H9 (cell line): ENCODE results near the gene LTB4R. TPM values are rescaled to one million over a fixed set of nuclear protein-coding genes. Genes with fewer than 3 reads are reported as not detected.
A peak's percentile ranks its signal among the peaks of the same experiment; 100 is the strongest.

Experiments
- DNase-seq: peaks from one replicate; pipeline ENCODE4 v3.0.0-alpha.2; 2017
- H2AFZ ChIP-seq: one replicate; pipeline ENCODE4 v1.6.1; 2013; ENCODE audit warnings: mild to moderate bottlenecking, low read length, control low read depth, moderate library complexity
- H2AK5ac ChIP-seq: 2 replicates; pipeline ENCODE4 v1.6.1; 2013; ENCODE audit warnings: low read length, control low read depth, mixed read lengths; ENCODE audit not compliant: insufficient read length
- H2BK120ac ChIP-seq: one replicate; pipeline ENCODE4 v1.6.1; 2013; ENCODE audit warnings: low read depth, mild to moderate bottlenecking, low read length, control low read depth, inconsistent platforms; ENCODE audit not compliant: poor library complexity, severe bottlenecking
- H2BK12ac ChIP-seq: 2 replicates; pipeline ENCODE4 v1.6.1; 2013; ENCODE audit warnings: low read length, control low read depth, mixed read lengths, low read depth; ENCODE audit not compliant: insufficient read length
- H2BK15ac ChIP-seq: 2 replicates; pipeline ENCODE4 v1.6.1; 2013; ENCODE audit warnings: low read depth, low read length, control low read depth
- H2BK20ac ChIP-seq: one replicate; pipeline ENCODE4 v1.6.1; 2013; ENCODE audit warnings: low read depth, mild to moderate bottlenecking, low read length, control low read depth, inconsistent platforms; ENCODE audit not compliant: poor library complexity, severe bottlenecking
- H2BK5ac ChIP-seq: 2 replicates; pipeline ENCODE4 v1.6.1; 2013; ENCODE audit warnings: low read length, control low read depth, mixed read lengths; ENCODE audit not compliant: insufficient read length
- H3K14ac ChIP-seq: 2 replicates; pipeline ENCODE4 v1.6.1; 2013; ENCODE audit warnings: low read length, control low read depth; ENCODE audit not compliant: insufficient read depth
- H3K18ac ChIP-seq: 2 replicates; pipeline ENCODE4 v1.6.1; 2013; ENCODE audit warnings: low read depth, mild to moderate bottlenecking, mixed read lengths, low read length, control low read depth; ENCODE audit not compliant: insufficient read length
- H3K23ac ChIP-seq: 2 replicates; pipeline ENCODE4 v1.6.1; 2013; ENCODE audit warnings: low read length, control low read depth, mixed read lengths, low read depth; ENCODE audit not compliant: insufficient read length
- H3K23me2 ChIP-seq: 2 replicates; pipeline ENCODE4 v1.6.1; 2013; ENCODE audit warnings: low read depth, mild to moderate bottlenecking, mixed read lengths, low read length, control low read depth; ENCODE audit not compliant: insufficient read length, poor library complexity, severe bottlenecking
- H3K27ac ChIP-seq: 2 replicates; pipeline ENCODE4 v1.5.1; 2013; ENCODE audit warnings: low read length, control low read depth, mixed read lengths, low read depth; ENCODE audit not compliant: insufficient read length
- H3K27me3 ChIP-seq: 2 replicates; pipeline ENCODE4 v1.6.1; 2013; ENCODE audit warnings: low read length, control low read depth, inconsistent platforms; ENCODE audit not compliant: insufficient read depth
- H3K4ac ChIP-seq: 2 replicates; pipeline ENCODE4 v1.6.1; 2013; ENCODE audit warnings: low read depth, mild to moderate bottlenecking, control low read depth, inconsistent platforms, low read length, moderate library complexity
- H3K4me1 ChIP-seq: 2 replicates; pipeline ENCODE4 v1.6.1; 2013; ENCODE audit warnings: low read length, control low read depth, inconsistent platforms; ENCODE audit not compliant: insufficient read depth
- H3K4me2 ChIP-seq: 2 replicates; pipeline ENCODE4 v1.6.1; 2013; ENCODE audit warnings: low read length, control low read depth, mixed read lengths; ENCODE audit not compliant: insufficient read length, insufficient read depth
- H3K56ac ChIP-seq: 2 replicates; pipeline ENCODE4 v1.6.1; 2013; ENCODE audit warnings: low read depth, mild to moderate bottlenecking, mixed read lengths, low read length, control low read depth; ENCODE audit not compliant: insufficient read length
- H3K79me1 ChIP-seq: 2 replicates; pipeline ENCODE4 v1.6.1; 2013; ENCODE audit warnings: low read depth, mild to moderate bottlenecking, moderate library complexity, low read length, control low read depth, inconsistent platforms; ENCODE audit not compliant: insufficient read depth, poor library complexity, severe bottlenecking
- H3K79me2 ChIP-seq: 2 replicates; pipeline ENCODE4 v1.6.1; 2013; ENCODE audit warnings: low read length, control low read depth, inconsistent platforms; ENCODE audit not compliant: insufficient read depth
- H3K9ac ChIP-seq: 2 replicates; pipeline ENCODE4 v1.6.1; 2013; ENCODE audit warnings: low read length, control low read depth, mixed read lengths; ENCODE audit not compliant: insufficient read length; ENCODE audit errors: extremely low read depth
- H3K9me3 ChIP-seq: one replicate; pipeline ENCODE4 v1.6.1; 2013; ENCODE audit warnings: low read depth, low read length, inconsistent platforms; ENCODE audit not compliant: control insufficient read depth
- H3T11ph ChIP-seq: one replicate; pipeline ENCODE4 v1.6.1; 2013; ENCODE audit warnings: mild to moderate bottlenecking, low read length, control low read depth, inconsistent platforms
- H4K20me1 ChIP-seq: one replicate; pipeline ENCODE4 v1.6.1; 2013; ENCODE audit not compliant: control insufficient read depth, insufficient read length, insufficient read depth
- H4K5ac ChIP-seq: 2 replicates; pipeline ENCODE4 v1.6.1; 2013; ENCODE audit warnings: low read depth, mild to moderate bottlenecking, mixed read lengths, low read length, control low read depth; ENCODE audit not compliant: insufficient read length
- H4K8ac ChIP-seq: replicated peaks from 2 replicates; pipeline ENCODE4 v1.6.1; 2013; ENCODE audit warnings: low read length, control low read depth, mixed read lengths, low read depth; ENCODE audit not compliant: insufficient read length
- H4K91ac ChIP-seq: 2 replicates; pipeline ENCODE4 v1.6.1; 2013; ENCODE audit warnings: low read depth, mild to moderate bottlenecking, moderate library complexity, mixed read lengths, low read length, control low read depth; ENCODE audit not compliant: insufficient read length
- H3K27ac Mint-ChIP-seq, 3 experiments: 2 replicates in 2 of 3; 3 replicates in 1 of 3; pipeline ENCODE4 v1.8.0; 2020 to 2021; ENCODE audit warnings: mixed read lengths in 3 of 3, mild to moderate bottlenecking in 1 of 3, moderate library complexity in 1 of 3
- H3K27me3 Mint-ChIP-seq: 2 replicates; pipeline ENCODE4 v1.8.0; 2021; ENCODE audit warnings: low read depth, mild to moderate bottlenecking, moderate library complexity, mixed read lengths
- H3K36me3 Mint-ChIP-seq, 3 experiments: 2 replicates in 2 of 3; 3 replicates in 1 of 3; pipeline ENCODE4 v1.8.0; 2020 to 2021; ENCODE audit warnings: low read depth in 3 of 3, mixed read lengths in 3 of 3; ENCODE audit not compliant: insufficient read depth in 1 of 3
- H3K4me1 Mint-ChIP-seq, 2 experiments: 2 replicates each; pipeline ENCODE4 v1.8.0; 2020; ENCODE audit warnings: mixed read lengths in 2 of 2
- H3K4me3 Mint-ChIP-seq, 2 experiments: 2 replicates in 1 of 2; 3 replicates in 1 of 2; pipeline ENCODE4 v1.8.0; 2020 to 2021; ENCODE audit warnings: mild to moderate bottlenecking in 2 of 2, mixed read lengths in 2 of 2, moderate library complexity in 1 of 2
- H3K9me3 Mint-ChIP-seq, 2 experiments: 2 replicates in 1 of 2; 3 replicates in 1 of 2; pipeline ENCODE4 v1.8.0; 2020; ENCODE audit warnings: mild to moderate bottlenecking in 2 of 2, mixed read lengths in 2 of 2, moderate library complexity in 1 of 2
- CTCF ChIP-seq: fragments of 200-600 bp; sonication (generic); conservative IDR thresholded peaks from 3 replicates; pipeline ENCODE4 v1.8.0; 2021; ENCODE audit warnings: antibody characterized with exemption, mild to moderate bottlenecking
- WGBS: extraction: QIAGEN DNeasy Blood & Tissue Kit; methylation state at CpG from one replicate; pipeline ENCODE4 v1.1.7; 2013; ENCODE audit warnings: missing lambda C conversion rate, low lambda C conversion rate, mixed read lengths; ENCODE audit not compliant: insufficient read length; ENCODE audit errors: extremely low coverage; 5-methylcytosine and 5-hydroxymethylcytosine counted together
- total RNA-seq: library from RNA; stranded (reverse); gene quantifications from 2 replicates; pipeline ENCODE4 v1.2.1, GENCODE V29; 2021

The LTB4R gene
- total RNA-seq, 1 experiment from 2014 or later: 8.9 TPM

DNA sequence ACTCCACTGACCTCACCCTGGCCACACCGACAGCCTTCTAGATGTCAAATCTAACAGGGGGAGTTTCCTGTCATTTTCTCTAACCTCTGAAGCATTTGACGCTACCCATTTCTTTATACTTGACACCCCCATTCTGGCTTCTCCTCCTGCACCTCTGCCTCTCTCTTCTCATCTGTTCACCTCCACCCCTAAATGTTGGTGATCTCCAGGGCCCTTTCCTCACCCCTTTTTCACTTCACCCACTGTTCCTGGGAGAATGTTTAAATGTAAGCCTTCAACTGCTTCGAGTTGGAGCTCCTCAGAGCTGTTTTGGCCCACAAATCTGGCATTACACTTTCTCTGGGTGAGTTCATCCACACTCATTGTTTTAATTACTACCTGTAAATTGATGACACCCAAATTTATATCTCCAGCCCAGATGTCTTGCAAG is 39.5 kb upstream of the LTB4R start:
- H3T11ph ChIP-seq: no peak overlapping the region
- no peak overlapping the region for H3K9ac ChIP-seq
- H3K27me3 Mint-ChIP-seq: no peaks in the 10 kb centered on the region
- TF ChIP-seq CTCF: no peak
- H3K23ac ChIP-seq: no peak overlapping the region
- no peak overlapping the region for H2BK5ac ChIP-seq
- peaks cover 3 to 10% (median 6%) of the 10 kb centered on the region in 3 experiments; a peak in 5 of 7 replicates for H3K36me3 Mint-ChIP-seq
- H4K20me1 ChIP-seq: no peaks in the 10 kb centered on the region
- no peak overlapping the region for H2BK15ac ChIP-seq
- no peaks in the 10 kb centered on the region for H3K9me3 ChIP-seq
- H3K27ac Mint-ChIP-seq: no peak overlapping the region
- no peak overlapping the region for H4K5ac ChIP-seq
- H3K9me3 Mint-ChIP-seq: no peaks in the 10 kb centered on the region
- H3K18ac ChIP-seq: no peak overlapping the region
- no peak overlapping the region for H2BK120ac ChIP-seq
- no CpG with 5 or more reads among the region's 3 CpGs for WGBS
- no peak overlapping the region for H4K91ac ChIP-seq
- no peak overlapping the region for H2BK20ac ChIP-seq
- no peak overlapping the region for H2AK5ac ChIP-seq
- no peaks in the 10 kb centered on the region for H3K79me1 ChIP-seq
- no peak overlapping the region for H3K14ac ChIP-seq
- H3K56ac ChIP-seq: no peak overlapping the region
- H2BK12ac ChIP-seq: no peak overlapping the region
- H3K4me1 Mint-ChIP-seq: peaks cover 12 to 14% of the 10 kb centered on the region in 2 experiments
- H3K4ac ChIP-seq: no peak overlapping the region
- no peak overlapping the region for H2AFZ ChIP-seq
- no peak for DNase-seq
- H3K27ac ChIP-seq: no peak overlapping the region
- peak overlapping the region; percentile 69 for H3K4me2 ChIP-seq
- peaks cover 8% of the 10 kb centered on the region for H3K23me2 ChIP-seq
- no peaks in the 10 kb centered on the region for H3K4me1 ChIP-seq
- no peaks in the 10 kb centered on the region for H3K27me3 ChIP-seq
- peak overlapping the region; percentile 83 to 86 for H3K4me3 Mint-ChIP-seq
- no peaks in the 10 kb centered on the region for H3K79me2 ChIP-seq
- no peak overlapping the region for H4K8ac ChIP-seq
